ENCODE measurements around the gene DCST1. TPM values are rescaled to one million over a fixed set of nuclear protein-coding genes. Genes with fewer than 3 reads are reported as not detected.
A peak's percentile ranks its signal among the peaks of the same experiment; 100 is the strongest.

The DCST1 gene
- total and polyA plus RNA-seq, 2 of the 13 experiments (the other 11 are each of a cell fraction or from before 2014, with no cell fraction given) = 0.04 TPM; not detected in 1

- Histone ChIP-seq H3K4me1 (ENCODE audit: insufficient read depth, low read length) (peaks cover 16% of the 10 kb centered on the region), H3K27me3 (ENCODE audit: control insufficient read depth in 1 of 2, insufficient read depth in 2 of 2, low read length in 2 of 2) (no peaks in the 10 kb centered on the region), H3K4me3 (replicated peaks in 1 of 3; ENCODE audit: insufficient read depth in 1 of 3, low read depth in 2 of 3, low read length in 3 of 3) (no peak overlapping the region), H2AFZ (ENCODE audit: low read length) (no peak overlapping the region), H3K36me3 (replicated peaks in 1 of 2; ENCODE audit: control insufficient read depth in 1 of 2, insufficient read depth in 2 of 2, low read length in 2 of 2) (peaks cover 6 to 19% of the 10 kb centered on the region in 2 experiments), H3K9ac (ENCODE audit: insufficient read depth, low read depth, low read length) (no peak overlapping the region), H3K9me3 (ENCODE audit: low read length) (no peaks in the 10 kb centered on the region), H3K27ac (ENCODE audit: extremely low read length, insufficient read depth, low read length) (no peak overlapping the region), H4K20me1 (ENCODE audit: insufficient read depth, low read length) (no peaks in the 10 kb centered on the region), H3K4me2 (ENCODE audit: low read depth, low read length) (no peak overlapping the region), H3K79me2 (ENCODE audit: insufficient read depth, low read length) (no peaks in the 10 kb centered on the region)
- in situ Hi-C loops (cut with HindIII; ENCODE audit: extremely low pct_ligation_motif_present, low pct_unique_long_range_greater_than_20kb) (no loop called here), intact Hi-C loops (cut with micrococcal nuclease; ENCODE audit: unreplicated experiment) (no loop called here)
- FAIRE-seq = no peak
- no peak for DNase-seq (ENCODE audit: low spot score)
- POLR2A ChIA-PET = no interaction called here
- WGBS (ENCODE audit: low lambda C conversion rate) = 95% methylated on average over 6 of the region's 13 CpGs
- no TSS peak for BruUV-seq (replicated peaks)
- CTCF ChIA-PET (ENCODE audit: low intra/inter-chr PET ratio, low total read pairs) = interaction anchor here (1.3 kb wide), 1 partner anchor 13 kb away, joined by 3 read pairs; no protein-coding TSS in a partner anchor
- TF ChIP-seq PCBP1 (IDR thresholded peaks at IDR 0.05; ENCODE audit: borderline replicate concordance, low read depth, low read length) (no peak), IRF2 (CRISPR knock-in tag; IDR thresholded peaks at IDR 0.05) (no peak), HNRNPL (IDR thresholded peaks at IDR 0.05; ENCODE audit: low read depth, low read length) (0 out of 2 replicates have a peak, but pooled peaks have one; percentile 32), SP140L (CRISPR knock-in tag; IDR thresholded peaks at IDR 0.05; ENCODE audit: borderline replicate concordance) (no peak), CC2D1A (CRISPR knock-in tag; IDR thresholded peaks at IDR 0.05) (no peak)
- TF ChIP-seq, protein P1, sequence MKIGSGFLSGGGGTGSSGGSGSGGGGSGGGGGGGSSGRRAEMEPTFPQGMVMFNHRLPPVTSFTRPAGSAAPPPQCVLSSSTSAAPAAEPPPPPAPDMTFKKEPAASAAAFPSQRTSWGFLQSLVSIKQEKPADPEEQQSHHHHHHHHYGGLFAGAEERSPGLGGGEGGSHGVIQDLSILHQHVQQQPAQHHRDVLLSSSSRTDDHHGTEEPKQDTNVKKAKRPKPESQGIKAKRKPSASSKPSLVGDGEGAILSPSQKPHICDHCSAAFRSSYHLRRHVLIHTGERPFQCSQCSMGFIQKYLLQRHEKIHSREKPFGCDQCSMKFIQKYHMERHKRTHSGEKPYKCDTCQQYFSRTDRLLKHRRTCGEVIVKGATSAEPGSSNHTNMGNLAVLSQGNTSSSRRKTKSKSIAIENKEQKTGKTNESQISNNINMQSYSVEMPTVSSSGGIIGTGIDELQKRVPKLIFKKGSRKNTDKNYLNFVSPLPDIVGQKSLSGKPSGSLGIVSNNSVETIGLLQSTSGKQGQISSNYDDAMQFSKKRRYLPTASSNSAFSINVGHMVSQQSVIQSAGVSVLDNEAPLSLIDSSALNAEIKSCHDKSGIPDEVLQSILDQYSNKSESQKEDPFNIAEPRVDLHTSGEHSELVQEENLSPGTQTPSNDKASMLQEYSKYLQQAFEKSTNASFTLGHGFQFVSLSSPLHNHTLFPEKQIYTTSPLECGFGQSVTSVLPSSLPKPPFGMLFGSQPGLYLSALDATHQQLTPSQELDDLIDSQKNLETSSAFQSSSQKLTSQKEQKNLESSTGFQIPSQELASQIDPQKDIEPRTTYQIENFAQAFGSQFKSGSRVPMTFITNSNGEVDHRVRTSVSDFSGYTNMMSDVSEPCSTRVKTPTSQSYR (CRISPR knock-in tag; IDR thresholded peaks at IDR 0.05; ENCODE audit: borderline replicate concordance) = no peak
- ATAC-seq = no peak
Measured at GRCh38 chr1:155057788-155058211, 24.2 kb downstream of the DCST1 start.
